OCI-LY7 (cell line): ENCODE measurements around the gene SUPT3H. TPM values are rescaled to one million over a fixed set of nuclear protein-coding genes. Genes with fewer than 3 reads are reported as not detected.
"Not testable (repeated sequence)": the region's sequence is repeated elsewhere in the genome, so short reads cannot be mapped to it uniquely, and the experiment has no call there.

Source experiments
- BruUV-seq: library from RNA; stranded (reverse); fragments of 400-500 nt; replicated peaks from 2 replicates; lab custom pipeline; 2021; lab: Mats Ljungman, UMichigan
- CTCF ChIA-PET: fragments of 300-600 bp; sonication (Branson Sonifier 250); formaldehyde crosslinking; loops from one replicate; lab custom pipeline; 2022; ENCODE audit warnings: antibody characterized with exemption; ENCODE audit not compliant: unreplicated experiment; lab: Charles Lee
- POLR2A ChIA-PET: fragments of 300-600 bp; sonication (Branson Sonifier 250); formaldehyde crosslinking; loops from one replicate; lab custom pipeline; 2022; ENCODE audit warnings: antibody characterized with exemption; lab: Charles Lee
- DNase-seq: peaks from one replicate; pipeline ENCODE4 v3.0.0-alpha.2; 2015; ENCODE audit warnings: low spot score
- H2AFZ ChIP-seq: fragments of 200-600 bp; sonication (generic), shearing (Covaris generic); 2 replicates; pipeline ENCODE4 v1.6.1; 2014; ENCODE audit warnings: mild to moderate bottlenecking, antibody characterized with exemption, low read length, moderate library complexity
- H3K27ac ChIP-seq: fragments of 200-600 bp; sonication (generic); 2 replicates; pipeline ENCODE4 v1.5.1; 2014; ENCODE audit warnings: mixed run types, low read depth, mild to moderate bottlenecking, moderate library complexity, low read length, inconsistent platforms; ENCODE audit not compliant: poor library complexity, severe bottlenecking
- H3K36me3 ChIP-seq: fragments of 200-600 bp; sonication (generic); 2 replicates; pipeline ENCODE4 v1.6.1; 2014; ENCODE audit warnings: mild to moderate bottlenecking, antibody characterized with exemption, low read length, moderate library complexity, mixed read lengths; ENCODE audit not compliant: insufficient read depth
- H3K4me1 ChIP-seq: fragments of 200-600 bp; sonication (generic); 2 replicates; pipeline ENCODE4 v1.5.1; 2014; ENCODE audit warnings: mild to moderate bottlenecking, low read length; ENCODE audit not compliant: insufficient read depth, poor library complexity, severe bottlenecking
- H3K4me2 ChIP-seq: fragments of 200-600 bp; sonication (generic); 2 replicates; pipeline ENCODE4 v1.6.1; 2014; ENCODE audit warnings: mild to moderate bottlenecking, low read length
- H3K4me3 ChIP-seq: fragments of 200-600 bp; sonication (generic); 2 replicates; pipeline ENCODE4 v1.5.1; 2014; ENCODE audit warnings: mild to moderate bottlenecking, low read depth, low read length; ENCODE audit not compliant: poor library complexity, severe bottlenecking
- H3K79me2 ChIP-seq: fragments of 200-600 bp; sonication (generic); 2 replicates; pipeline ENCODE4 v1.6.1; 2016; ENCODE audit warnings: low read depth, mild to moderate bottlenecking, low read length, moderate library complexity, mixed read lengths; ENCODE audit not compliant: insufficient read depth
- H3K9me2 ChIP-seq: fragments of 200-600 bp; sonication (generic); 2 replicates; pipeline ENCODE4 v1.6.1; 2016; ENCODE audit warnings: mild to moderate bottlenecking, low read length, mixed read lengths; ENCODE audit not compliant: insufficient read depth
- H3K9me3 ChIP-seq: fragments of 200-600 bp; sonication (generic); 2 replicates; pipeline ENCODE4 v1.6.1; 2014; ENCODE audit warnings: mild to moderate bottlenecking, mixed run types, low read length, mixed read lengths
- H4K20me1 ChIP-seq: fragments of 200-600 bp; sonication (generic); 2 replicates; pipeline ENCODE4 v1.6.1; 2014; ENCODE audit warnings: mild to moderate bottlenecking, antibody characterized with exemption, low read length, moderate library complexity, mixed read lengths; ENCODE audit not compliant: insufficient read depth
- EZH2phosphoT487 ChIP-seq: fragments of 200-600 bp; sonication (generic); IDR thresholded peaks from 2 replicates; pipeline ENCODE4 v1.6.1; 2018; ENCODE audit warnings: low read depth, borderline replicate concordance, mild to moderate bottlenecking, mixed run types, antibody characterized with exemption, low read length, moderate library complexity, mixed read lengths
- intact Hi-C: fragments of 100-400 bp; cut with micrococcal nuclease; formaldehyde crosslinking; loops from one replicate; pipeline ENCODE4 v1.10.0; 2022; ENCODE audit not compliant: unreplicated experiment
- total RNA-seq, 2 experiments: library from RNA; depleted of rRNA in 1 of 2; stranded (reverse); fragments of >200 nt in 1 of 2; shearing (Covaris generic) in 1 of 2; gene quantifications; 2 replicates each; pipeline ENCODE4 v1.2.3, GENCODE V29; 2014 to 2022
- TF ChIP-seq, protein P1 (sequence below): fragments of 200-600 bp; sonication (generic); conservative IDR thresholded peaks from 2 replicates; pipeline ENCODE4 v1.5.1; 2014; ENCODE audit warnings: mild to moderate bottlenecking, antibody characterized with exemption, low read length, moderate library complexity, mixed read lengths

Gene SUPT3H
- total RNA-seq, 2 experiments from 2014 or later, result 1.1 to 7.1 TPM

DNA sequence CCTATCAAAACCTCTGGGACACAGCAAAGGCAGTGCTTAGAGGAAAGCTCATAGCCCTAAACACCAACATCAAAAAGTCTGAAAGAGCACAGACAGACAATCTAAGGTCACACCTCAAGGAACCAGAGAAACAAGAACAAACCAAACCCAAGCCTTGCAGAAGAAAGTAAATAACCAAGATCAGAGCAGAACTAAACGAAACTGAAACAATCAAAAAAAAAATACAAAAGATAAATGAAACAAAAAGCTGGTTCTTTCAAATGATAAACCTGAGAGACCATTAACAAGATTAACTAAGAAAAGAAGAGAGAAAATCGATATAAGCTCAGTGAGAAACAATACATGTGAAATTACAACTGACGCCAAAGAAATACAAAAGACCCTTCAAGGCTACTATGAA is 84.4 kb downstream of the SUPT3H start:
- POLR2A ChIA-PET, result no interaction called here
- BruUV-seq, result no TSS peak
- H4K20me1 ChIP-seq, result no peaks in the 10 kb centered on the region
- no peaks in the 10 kb centered on the region for H3K4me1 ChIP-seq
- no peak overlapping the region for H3K4me3 ChIP-seq
- CTCF ChIA-PET, result no interaction called here
- intact Hi-C loops, result no loop called here
- H3K9me2 ChIP-seq, result no peaks in the 10 kb centered on the region
- no peaks in the 10 kb centered on the region for H3K36me3 ChIP-seq
- TF ChIP-seq EZH2phosphoT487, result no peak
- TF ChIP-seq, protein P1, sequence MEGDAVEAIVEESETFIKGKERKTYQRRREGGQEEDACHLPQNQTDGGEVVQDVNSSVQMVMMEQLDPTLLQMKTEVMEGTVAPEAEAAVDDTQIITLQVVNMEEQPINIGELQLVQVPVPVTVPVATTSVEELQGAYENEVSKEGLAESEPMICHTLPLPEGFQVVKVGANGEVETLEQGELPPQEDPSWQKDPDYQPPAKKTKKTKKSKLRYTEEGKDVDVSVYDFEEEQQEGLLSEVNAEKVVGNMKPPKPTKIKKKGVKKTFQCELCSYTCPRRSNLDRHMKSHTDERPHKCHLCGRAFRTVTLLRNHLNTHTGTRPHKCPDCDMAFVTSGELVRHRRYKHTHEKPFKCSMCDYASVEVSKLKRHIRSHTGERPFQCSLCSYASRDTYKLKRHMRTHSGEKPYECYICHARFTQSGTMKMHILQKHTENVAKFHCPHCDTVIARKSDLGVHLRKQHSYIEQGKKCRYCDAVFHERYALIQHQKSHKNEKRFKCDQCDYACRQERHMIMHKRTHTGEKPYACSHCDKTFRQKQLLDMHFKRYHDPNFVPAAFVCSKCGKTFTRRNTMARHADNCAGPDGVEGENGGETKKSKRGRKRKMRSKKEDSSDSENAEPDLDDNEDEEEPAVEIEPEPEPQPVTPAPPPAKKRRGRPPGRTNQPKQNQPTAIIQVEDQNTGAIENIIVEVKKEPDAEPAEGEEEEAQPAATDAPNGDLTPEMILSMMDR, result no peak
- no peak overlapping the region for H3K4me2 ChIP-seq
- no peak overlapping the region for H3K27ac ChIP-seq
- no peak overlapping the region for H2AFZ ChIP-seq
- no peak for DNase-seq
- H3K9me3 ChIP-seq, result no peaks in the 10 kb centered on the region
- no peaks in the 10 kb centered on the region for H3K79me2 ChIP-seq

DNA sequence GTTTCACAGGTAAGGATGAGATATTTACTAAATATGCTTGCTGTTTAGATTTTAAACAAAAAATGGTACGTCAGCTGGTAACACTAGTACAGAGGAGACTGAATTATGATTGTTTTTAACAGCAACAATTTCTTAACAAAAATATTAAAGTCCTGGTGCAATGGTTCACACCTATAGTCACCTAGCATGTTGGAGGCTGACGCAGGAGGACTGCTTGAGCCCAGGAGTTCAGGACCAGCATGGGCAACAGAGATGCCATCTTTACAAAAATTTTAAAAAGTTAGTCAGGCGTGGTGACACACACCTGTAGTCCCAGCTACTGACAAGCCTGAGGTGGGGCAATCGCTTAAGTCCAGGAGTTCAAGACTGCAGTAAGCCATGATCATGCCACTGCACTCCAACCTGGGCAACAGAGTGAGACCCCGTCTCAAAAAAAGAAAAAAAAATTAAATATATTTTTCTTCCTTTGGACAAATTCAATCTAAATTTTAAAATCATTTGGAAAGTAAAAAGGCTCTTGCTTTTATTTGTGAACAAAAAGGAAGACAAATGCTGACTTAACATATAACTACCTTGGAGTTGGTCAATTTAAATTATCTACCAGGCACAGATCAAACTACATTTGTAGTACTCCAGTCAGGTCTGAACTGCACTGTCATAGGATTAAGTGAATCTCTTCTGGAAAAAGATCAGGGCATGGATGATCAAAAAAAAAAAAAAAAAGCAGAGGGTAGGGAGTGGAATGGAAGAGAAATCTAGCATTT is 87.8 kb downstream of the SUPT3H start:
- Histone ChIP-seq H3K4me2 (no peak overlapping the region), H3K4me1 (no peaks in the 10 kb centered on the region), H4K20me1 (no peaks in the 10 kb centered on the region), H3K9me3 (no peaks in the 10 kb centered on the region), H3K27ac (no peak overlapping the region), H3K4me3 (no peak overlapping the region), H3K9me2 (no peaks in the 10 kb centered on the region), H3K79me2 (no peaks in the 10 kb centered on the region), H2AFZ (no peak overlapping the region), H3K36me3 (no peaks in the 10 kb centered on the region)
- DNase-seq, result no peak
- intact Hi-C loops, result no loop called here
- POLR2A ChIA-PET, result no interaction called here
- CTCF ChIA-PET, result no interaction called here
- no TSS peak for BruUV-seq
- TF ChIP-seq, protein P1, result no peak
- no peak for TF ChIP-seq EZH2phosphoT487

DNA sequence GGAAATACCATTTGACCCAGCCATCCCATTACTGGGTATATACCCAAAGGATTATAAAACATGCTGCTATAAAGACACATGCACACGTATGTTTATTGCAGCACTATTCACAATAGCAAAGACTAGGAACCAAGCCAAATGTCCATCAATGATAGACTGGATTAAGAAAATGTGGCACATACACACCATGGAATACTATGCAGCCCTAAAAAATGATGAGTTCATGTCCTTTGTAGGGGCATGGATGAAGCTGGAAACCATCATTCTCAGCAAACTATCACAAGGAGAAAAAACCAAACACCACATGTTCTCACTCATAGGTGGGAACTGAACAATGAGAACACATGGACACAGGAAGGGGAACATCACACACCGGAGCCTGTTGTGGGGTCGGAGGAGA is 91.0 kb downstream of the SUPT3H start:
- H3K79me2 ChIP-seq, H4K20me1 ChIP-seq, H3K9me2 ChIP-seq, CTCF ChIA-PET, POLR2A ChIA-PET, H3K4me1 ChIP-seq, H3K4me3 ChIP-seq, H3K4me2 ChIP-seq, intact Hi-C loops, H2AFZ ChIP-seq, DNase-seq, H3K27ac ChIP-seq, BruUV-seq, H3K9me3 ChIP-seq, H3K36me3 ChIP-seq: not testable (repeated sequence)
